ENCODE measurements around the gene PKP1.

GRCh38 chr1:201350361-201350725 is 67.0 kb downstream of the PKP1 start:
- TF ChIP-seq, protein P1, sequence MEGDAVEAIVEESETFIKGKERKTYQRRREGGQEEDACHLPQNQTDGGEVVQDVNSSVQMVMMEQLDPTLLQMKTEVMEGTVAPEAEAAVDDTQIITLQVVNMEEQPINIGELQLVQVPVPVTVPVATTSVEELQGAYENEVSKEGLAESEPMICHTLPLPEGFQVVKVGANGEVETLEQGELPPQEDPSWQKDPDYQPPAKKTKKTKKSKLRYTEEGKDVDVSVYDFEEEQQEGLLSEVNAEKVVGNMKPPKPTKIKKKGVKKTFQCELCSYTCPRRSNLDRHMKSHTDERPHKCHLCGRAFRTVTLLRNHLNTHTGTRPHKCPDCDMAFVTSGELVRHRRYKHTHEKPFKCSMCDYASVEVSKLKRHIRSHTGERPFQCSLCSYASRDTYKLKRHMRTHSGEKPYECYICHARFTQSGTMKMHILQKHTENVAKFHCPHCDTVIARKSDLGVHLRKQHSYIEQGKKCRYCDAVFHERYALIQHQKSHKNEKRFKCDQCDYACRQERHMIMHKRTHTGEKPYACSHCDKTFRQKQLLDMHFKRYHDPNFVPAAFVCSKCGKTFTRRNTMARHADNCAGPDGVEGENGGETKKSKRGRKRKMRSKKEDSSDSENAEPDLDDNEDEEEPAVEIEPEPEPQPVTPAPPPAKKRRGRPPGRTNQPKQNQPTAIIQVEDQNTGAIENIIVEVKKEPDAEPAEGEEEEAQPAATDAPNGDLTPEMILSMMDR (conservative IDR thresholded peaks at IDR 0.05): no peak
- TF ChIP-seq EZH2 (IDR thresholded peaks at IDR 0.05; ENCODE audit: low read depth): no peak
